Measurements from ENCODE around the gene TUBA8.
"Not testable (repeated sequence)": the region's sequence is repeated elsewhere in the genome, so short reads cannot be mapped to it uniquely, and the experiment has no call there.

TUBA8 gene

DNA sequence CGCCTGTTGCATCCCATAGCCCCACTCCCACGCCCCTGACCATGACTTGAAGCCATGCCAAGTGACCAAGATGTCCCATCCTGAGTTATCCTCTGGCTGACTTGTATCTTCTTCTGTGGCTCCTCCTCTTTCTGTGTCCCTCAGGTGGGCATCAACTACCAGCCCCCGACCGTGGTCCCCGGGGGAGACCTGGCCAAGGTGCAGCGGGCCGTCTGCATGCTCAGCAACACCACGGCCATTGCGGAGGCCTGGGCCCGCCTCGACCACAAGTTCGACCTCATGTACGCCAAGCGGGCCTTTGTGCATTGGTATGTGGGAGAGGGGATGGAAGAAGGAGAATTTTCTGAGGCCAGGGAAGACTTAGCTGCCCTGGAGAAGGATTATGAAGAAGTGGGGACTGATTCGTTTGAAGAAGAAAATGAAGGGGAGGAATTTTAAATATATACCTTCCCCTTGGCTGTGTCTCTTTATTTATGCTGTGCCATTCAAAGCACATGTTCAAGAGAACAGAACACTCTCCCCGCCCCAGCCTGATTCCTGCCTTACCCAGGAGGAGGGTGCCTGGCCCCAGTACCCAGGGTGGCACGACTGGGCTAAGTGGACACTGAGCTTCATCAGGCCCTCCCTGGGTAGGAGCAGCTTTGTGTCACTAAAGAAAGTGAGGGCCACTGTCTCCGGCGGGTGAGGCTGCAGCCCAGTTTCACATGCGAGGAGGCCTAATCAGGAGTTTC, 20.3 kb downstream of the TUBA8 start:
- no peaks in the 10 kb centered on the region for H3K9me3 ChIP-seq (ENCODE audit: control insufficient read depth, insufficient read depth, low read length)
- H3K4me3 ChIP-seq (ENCODE audit: low read length) = no peak overlapping the region
- H3K4me1 ChIP-seq (ENCODE audit: control insufficient read depth, insufficient read depth, low read length) = no peaks in the 10 kb centered on the region
- no peak for DNase-seq (ENCODE audit: low read depth, low spot score)
- no peaks in the 10 kb centered on the region for H3K36me3 ChIP-seq (ENCODE audit: control insufficient read depth, insufficient read depth, low read length)
- H3K27me3 ChIP-seq (ENCODE audit: control insufficient read depth, insufficient read depth, low read length) = no peaks in the 10 kb centered on the region
- no peak overlapping the region for H3K27ac ChIP-seq (ENCODE audit: low read length)
- WGBS (ENCODE audit: insufficient coverage, insufficient read length) = no CpG with 5 or more reads among the region's 20 CpGs

DNA sequence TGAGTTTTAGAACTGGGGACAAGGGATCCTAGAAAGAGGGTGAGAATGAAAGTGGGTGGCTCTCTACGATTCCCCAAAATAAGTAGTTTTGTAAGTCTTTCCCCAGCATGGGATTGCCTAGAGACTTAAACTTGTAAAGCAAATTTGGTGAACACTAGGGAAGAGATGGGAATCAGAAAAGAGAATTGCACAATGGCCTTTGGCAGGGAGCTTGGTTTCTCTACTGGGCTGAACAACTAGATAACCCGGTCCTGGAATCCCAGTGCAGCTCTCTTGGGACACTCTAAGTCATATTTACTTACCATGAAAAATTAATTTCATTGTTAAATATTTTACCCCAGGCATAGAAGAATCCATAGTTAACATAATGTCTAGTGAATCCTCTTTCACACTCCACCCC, 22.8 kb downstream of the TUBA8 start:
- Histone ChIP-seq H3K36me3 (ENCODE audit: control insufficient read depth, insufficient read depth, low read length) (no peaks in the 10 kb centered on the region), H3K27ac (ENCODE audit: low read length) (no peak overlapping the region)

DNA sequence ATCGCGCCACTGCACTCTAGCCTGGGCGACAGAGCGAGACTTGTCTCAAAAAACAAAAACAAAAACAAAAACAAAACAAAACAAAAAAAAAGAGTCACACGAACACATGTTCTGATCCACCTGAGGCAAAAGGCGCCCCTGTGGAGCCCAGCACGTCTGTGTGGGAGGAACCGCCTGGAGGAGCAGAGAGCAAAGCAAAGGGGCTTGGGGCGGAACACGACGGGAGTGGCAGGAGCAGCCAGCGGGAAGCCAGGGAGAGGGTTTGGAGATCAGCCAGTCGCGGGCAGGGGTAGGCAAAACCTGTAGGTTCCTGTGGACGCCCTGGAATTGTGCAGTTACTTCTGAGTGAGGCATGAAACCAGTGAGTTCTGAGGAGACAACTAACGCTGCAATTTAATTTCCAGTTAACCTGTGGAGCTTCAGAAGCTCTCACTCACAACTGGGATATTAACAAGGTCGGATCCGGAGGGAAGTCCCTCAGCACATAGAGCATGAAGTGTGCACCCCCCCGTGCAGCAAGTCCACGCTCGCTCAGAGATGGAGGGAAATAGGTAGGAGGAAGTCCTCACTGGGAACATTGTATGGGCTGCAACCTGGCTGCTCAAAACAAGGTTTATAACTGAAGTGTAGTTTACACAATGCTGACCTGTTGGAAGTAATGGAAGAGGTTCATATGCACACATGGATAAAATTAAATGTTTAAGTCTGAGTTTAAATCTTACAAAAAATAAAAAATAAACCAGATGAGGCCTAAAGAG, 26.1 kb downstream of the TUBA8 start:
- Histone ChIP-seq H3K9me3 (ENCODE audit: control insufficient read depth, insufficient read depth, low read length) (no peaks in the 10 kb centered on the region), H3K36me3 (ENCODE audit: control insufficient read depth, insufficient read depth, low read length) (no peaks in the 10 kb centered on the region), H3K4me3 (ENCODE audit: low read length) (no peak overlapping the region), H3K27ac (ENCODE audit: low read length) (no peak overlapping the region), H3K27me3 (ENCODE audit: control insufficient read depth, insufficient read depth, low read length) (no peaks in the 10 kb centered on the region), H3K4me1 (ENCODE audit: control insufficient read depth, insufficient read depth, low read length) (no peaks in the 10 kb centered on the region)
- no CpG with 5 or more reads among the region's 21 CpGs for WGBS (ENCODE audit: insufficient coverage, insufficient read length)
- no peak for DNase-seq (ENCODE audit: low read depth, low spot score)

More for the DNA sequence above, 22.8 kb downstream of the TUBA8 start:
- Histone ChIP-seq H3K9me3 (ENCODE audit: control insufficient read depth, insufficient read depth, low read length) (no peaks in the 10 kb centered on the region), H3K4me3 (ENCODE audit: low read length) (no peak overlapping the region), H3K27me3 (ENCODE audit: control insufficient read depth, insufficient read depth, low read length) (no peaks in the 10 kb centered on the region), H3K4me1 (ENCODE audit: control insufficient read depth, insufficient read depth, low read length) (no peaks in the 10 kb centered on the region)
- DNase-seq (ENCODE audit: low read depth, low spot score) = no peak
- WGBS (ENCODE audit: insufficient coverage, insufficient read length) = no CpG with 5 or more reads among the region's 2 CpGs

DNA sequence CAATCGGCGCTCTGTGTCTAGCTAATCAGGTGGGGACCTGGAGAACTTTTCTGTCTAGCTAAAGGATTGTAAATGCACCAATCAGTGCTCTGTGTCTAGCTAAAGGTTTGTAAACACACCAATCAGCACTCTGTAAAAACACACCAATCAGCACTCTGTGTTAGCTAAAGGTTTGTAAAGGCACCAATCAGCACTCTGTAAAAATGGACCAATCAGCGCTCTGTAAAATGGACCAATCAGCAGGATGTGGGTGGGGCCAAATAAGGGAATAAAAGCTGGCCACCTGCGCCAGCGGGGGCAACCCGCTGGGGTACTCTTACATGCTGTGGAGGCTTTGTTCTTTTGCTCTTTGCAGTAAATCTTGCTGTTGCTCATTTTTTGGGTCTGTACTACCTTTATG, 30.4 kb downstream of the TUBA8 start:
- H3K27me3 ChIP-seq (ENCODE audit: control insufficient read depth, insufficient read depth, low read length); H3K36me3 ChIP-seq (ENCODE audit: control insufficient read depth, insufficient read depth, low read length); H3K27ac ChIP-seq (ENCODE audit: low read length); H3K9me3 ChIP-seq (ENCODE audit: control insufficient read depth, insufficient read depth, low read length); H3K4me1 ChIP-seq (ENCODE audit: control insufficient read depth, insufficient read depth, low read length); H3K4me3 ChIP-seq (ENCODE audit: low read length); DNase-seq (ENCODE audit: low read depth, low spot score): not testable (repeated sequence)
- no CpG with 5 or more reads among the region's 6 CpGs for WGBS (ENCODE audit: insufficient coverage, insufficient read length)

DNA sequence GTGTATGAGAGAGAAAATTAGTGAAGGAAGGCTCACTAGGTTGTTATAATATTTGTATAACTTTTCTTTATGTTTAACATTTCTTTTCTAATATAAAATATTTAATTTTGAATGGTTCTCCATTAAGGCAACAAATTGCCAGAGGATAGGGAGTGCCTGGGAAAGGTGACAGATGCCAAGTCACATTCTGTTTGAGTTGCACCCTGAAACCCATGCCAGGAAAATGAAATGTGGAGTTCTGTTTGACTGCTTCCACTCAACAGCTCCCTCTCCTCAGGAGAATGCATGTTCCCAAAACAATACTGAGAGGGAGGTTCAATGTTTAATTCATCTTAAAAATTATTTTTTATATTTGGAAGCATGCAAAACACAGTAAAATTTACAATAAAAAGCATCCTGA, 33.5 kb downstream of the TUBA8 start:
- H3K36me3 ChIP-seq (ENCODE audit: control insufficient read depth, insufficient read depth, low read length) = no peaks in the 10 kb centered on the region
- H3K4me1 ChIP-seq (ENCODE audit: control insufficient read depth, insufficient read depth, low read length) = no peaks in the 10 kb centered on the region
- no peak overlapping the region for H3K27ac ChIP-seq (ENCODE audit: low read length)
- no peak for DNase-seq (ENCODE audit: low read depth, low spot score)
- H3K27me3 ChIP-seq (ENCODE audit: control insufficient read depth, insufficient read depth, low read length) = no peaks in the 10 kb centered on the region
- H3K4me3 ChIP-seq (ENCODE audit: low read length) = no peak overlapping the region
- H3K9me3 ChIP-seq (ENCODE audit: control insufficient read depth, insufficient read depth, low read length) = no peaks in the 10 kb centered on the region

DNA sequence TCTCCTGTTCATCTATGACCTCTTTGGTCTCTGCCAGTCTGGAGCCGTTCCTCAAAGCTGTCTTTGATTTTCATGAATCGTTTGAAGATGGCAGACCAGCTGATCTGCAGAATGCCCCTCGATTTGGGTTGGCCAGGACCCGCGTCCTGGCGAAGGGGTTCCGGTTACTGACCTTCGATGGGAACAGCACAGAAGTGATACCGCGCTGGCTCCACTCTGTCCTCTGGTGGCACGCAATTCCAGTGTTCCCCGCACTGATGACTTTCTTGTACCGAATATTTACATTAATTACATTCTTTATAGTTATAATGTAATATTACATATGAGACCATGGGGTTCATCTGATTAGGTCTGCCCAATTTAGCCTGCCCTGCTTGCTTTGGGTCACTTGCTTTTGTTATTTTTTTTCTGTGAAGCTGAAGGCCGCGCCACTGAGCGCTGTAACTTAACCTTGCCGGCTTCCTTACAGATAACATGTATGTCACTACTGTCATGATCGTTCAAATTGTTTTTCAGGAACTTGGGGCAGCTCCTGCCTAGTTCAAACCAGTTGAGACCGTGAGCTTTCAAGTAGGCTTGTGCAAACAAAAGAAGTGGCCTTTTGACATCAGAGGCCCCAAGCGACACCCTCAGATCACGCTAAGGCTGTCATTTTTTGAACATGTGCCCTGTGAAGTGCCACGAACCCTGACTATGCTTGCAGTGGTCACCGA, 35.2 kb downstream of the TUBA8 start:
- DNase-seq (ENCODE audit: low read depth, low spot score) = no peak
- Histone ChIP-seq H3K27me3 (ENCODE audit: control insufficient read depth, insufficient read depth, low read length) (no peaks in the 10 kb centered on the region), H3K9me3 (ENCODE audit: control insufficient read depth, insufficient read depth, low read length) (no peaks in the 10 kb centered on the region), H3K36me3 (ENCODE audit: control insufficient read depth, insufficient read depth, low read length) (no peaks in the 10 kb centered on the region), H3K4me3 (ENCODE audit: low read length) (no peak overlapping the region), H3K4me1 (ENCODE audit: control insufficient read depth, insufficient read depth, low read length) (no peaks in the 10 kb centered on the region), H3K27ac (ENCODE audit: low read length) (no peak overlapping the region)
- WGBS (ENCODE audit: insufficient coverage, insufficient read length) = no CpG with 5 or more reads among the region's 23 CpGs

DNA sequence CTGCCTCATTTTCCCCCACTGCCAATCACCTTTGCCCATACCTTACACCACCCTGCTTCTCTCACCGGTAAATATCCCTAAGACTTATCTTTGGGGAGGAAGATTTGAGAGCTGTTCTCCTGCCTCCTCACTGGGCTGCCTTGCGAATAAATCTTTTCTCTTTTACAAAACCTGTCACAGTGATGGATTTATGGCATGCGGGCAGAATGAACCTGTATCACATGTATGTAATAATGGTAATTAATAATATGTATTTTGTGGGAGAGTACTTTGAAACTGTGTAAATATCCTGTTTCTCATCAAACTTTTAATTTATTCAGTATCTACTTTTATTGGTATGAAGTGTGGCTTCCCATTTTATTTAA, 35.8 kb downstream of the TUBA8 start:
- Histone ChIP-seq H3K27ac (ENCODE audit: low read length) (no peak overlapping the region), H3K4me1 (ENCODE audit: control insufficient read depth, insufficient read depth, low read length) (no peaks in the 10 kb centered on the region), H3K4me3 (ENCODE audit: low read length) (no peak overlapping the region), H3K36me3 (ENCODE audit: control insufficient read depth, insufficient read depth, low read length) (no peaks in the 10 kb centered on the region), H3K9me3 (ENCODE audit: control insufficient read depth, insufficient read depth, low read length) (no peaks in the 10 kb centered on the region), H3K27me3 (ENCODE audit: control insufficient read depth, insufficient read depth, low read length) (no peaks in the 10 kb centered on the region)
- DNase-seq (ENCODE audit: low read depth, low spot score) = no peak
- no CpG with 5 or more reads among the region's 3 CpGs for WGBS (ENCODE audit: insufficient coverage, insufficient read length)

DNA sequence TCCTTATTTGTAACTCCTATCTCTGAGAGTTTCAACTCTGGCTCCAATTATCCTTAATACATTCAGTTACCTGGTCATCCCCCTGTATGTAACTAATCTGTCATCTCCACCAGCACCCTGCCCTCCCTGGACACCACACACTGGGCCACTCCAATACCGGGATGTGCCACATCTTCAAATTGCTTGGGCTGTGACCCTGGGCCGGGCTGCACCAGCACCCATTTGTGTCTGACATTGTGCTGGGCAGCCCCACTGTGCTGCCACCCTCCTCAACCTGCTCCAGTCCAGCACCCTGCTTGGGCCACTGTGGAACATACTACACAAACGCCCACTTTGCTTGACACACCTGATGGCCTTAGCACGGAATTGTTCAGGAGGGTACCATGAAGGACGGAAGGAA, 37.2 kb downstream of the TUBA8 start:
- H3K9me3 ChIP-seq (ENCODE audit: control insufficient read depth, insufficient read depth, low read length) = no peaks in the 10 kb centered on the region
- WGBS (ENCODE audit: insufficient coverage, insufficient read length) = no CpG with 5 or more reads among the region's 5 CpGs
- no peak overlapping the region for H3K4me3 ChIP-seq (ENCODE audit: low read length)
- DNase-seq (ENCODE audit: low read depth, low spot score) = no peak
- no peaks in the 10 kb centered on the region for H3K36me3 ChIP-seq (ENCODE audit: control insufficient read depth, insufficient read depth, low read length)
- no peak overlapping the region for H3K27ac ChIP-seq (ENCODE audit: low read length)
- H3K27me3 ChIP-seq (ENCODE audit: control insufficient read depth, insufficient read depth, low read length) = no peaks in the 10 kb centered on the region
- no peaks in the 10 kb centered on the region for H3K4me1 ChIP-seq (ENCODE audit: control insufficient read depth, insufficient read depth, low read length)

DNA sequence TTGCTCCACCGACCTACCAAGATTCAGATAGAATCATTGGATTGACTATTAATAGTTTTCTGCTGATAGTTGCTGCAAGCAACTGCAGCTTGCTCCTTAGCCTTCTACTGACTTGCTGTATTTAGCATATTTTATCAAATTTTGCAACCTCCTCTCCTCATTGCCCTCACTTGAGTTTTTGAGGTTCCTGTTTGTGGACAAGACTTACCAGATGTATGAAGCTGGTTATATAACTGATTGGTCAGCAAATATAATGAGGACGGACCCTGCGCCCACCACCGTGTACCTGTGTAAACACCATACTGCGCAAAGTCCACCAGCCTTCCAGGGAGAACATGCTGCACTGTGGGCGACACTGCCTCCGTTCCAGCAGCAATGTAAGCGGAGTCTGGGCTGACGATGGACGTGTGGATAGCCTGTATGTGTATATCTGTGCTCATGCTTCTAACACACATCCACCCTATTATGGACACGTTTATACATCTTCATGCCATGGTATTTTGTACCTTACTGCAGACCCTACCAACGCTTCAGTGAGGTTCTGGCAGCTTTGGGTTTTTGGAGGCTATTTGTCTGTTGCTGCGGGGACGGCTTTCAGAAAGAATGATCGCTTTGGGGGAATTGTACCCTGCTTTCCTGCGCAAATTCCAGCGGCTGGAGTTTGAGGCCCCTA, 37.8 kb downstream of the TUBA8 start:
- H3K9me3 ChIP-seq (ENCODE audit: control insufficient read depth, insufficient read depth, low read length) = no peaks in the 10 kb centered on the region
- no CpG with 5 or more reads among the region's 17 CpGs for WGBS (ENCODE audit: insufficient coverage, insufficient read length)
- no peaks in the 10 kb centered on the region for H3K4me1 ChIP-seq (ENCODE audit: control insufficient read depth, insufficient read depth, low read length)
- no peak for DNase-seq (ENCODE audit: low read depth, low spot score)
- no peaks in the 10 kb centered on the region for H3K27me3 ChIP-seq (ENCODE audit: control insufficient read depth, insufficient read depth, low read length)
- H3K27ac ChIP-seq (ENCODE audit: low read length) = no peak overlapping the region
- H3K36me3 ChIP-seq (ENCODE audit: control insufficient read depth, insufficient read depth, low read length) = no peaks in the 10 kb centered on the region
- no peak overlapping the region for H3K4me3 ChIP-seq (ENCODE audit: low read length)

DNA sequence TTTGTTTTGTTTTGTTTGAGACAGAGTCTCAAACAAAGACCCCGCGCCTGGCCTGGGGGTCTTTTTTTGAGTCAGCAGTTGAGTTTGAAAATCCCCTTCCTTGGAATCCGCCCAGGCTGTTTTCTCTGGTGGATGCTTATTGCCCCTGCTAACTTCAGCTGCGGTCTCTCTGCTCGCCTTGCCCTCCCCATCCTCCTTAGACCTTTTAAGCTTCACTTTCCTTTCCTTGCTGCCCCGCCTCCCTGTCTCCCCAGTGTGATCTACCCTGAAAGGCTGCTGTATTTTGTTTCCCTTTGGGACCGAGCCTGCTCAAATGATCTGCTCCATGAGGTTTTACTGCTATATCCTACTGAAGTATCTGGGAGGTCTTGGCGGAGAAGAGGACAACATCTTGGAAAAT, 41.9 kb downstream of the TUBA8 start:
- Histone ChIP-seq H3K4me3 (ENCODE audit: low read length) (no peak overlapping the region), H3K4me1 (ENCODE audit: control insufficient read depth, insufficient read depth, low read length) (no peaks in the 10 kb centered on the region), H3K36me3 (ENCODE audit: control insufficient read depth, insufficient read depth, low read length) (no peaks in the 10 kb centered on the region), H3K9me3 (ENCODE audit: control insufficient read depth, insufficient read depth, low read length) (no peaks in the 10 kb centered on the region), H3K27me3 (ENCODE audit: control insufficient read depth, insufficient read depth, low read length) (no peaks in the 10 kb centered on the region), H3K27ac (ENCODE audit: low read length) (no peak overlapping the region)
- no CpG with 5 or more reads among the region's 8 CpGs for WGBS (ENCODE audit: insufficient coverage, insufficient read length)
- DNase-seq (ENCODE audit: low read depth, low spot score) = no peak

Data from iPS DF 6.9 (cell line).